CD14-positive monocyte (primary cell): ENCODE data around the gene IMPG2. TPM values are rescaled to one million over a fixed set of nuclear protein-coding genes. Genes with fewer than 3 reads are reported as not detected.

Experiments used
- DNase-seq, 3 donors: peaks; one replicate each; pipeline ENCODE4 v3.0.0-alpha.2; 2011 to 2022
- H2AFZ ChIP-seq: 2 replicates; pipeline ENCODE4 v1.6.0; 2012; ENCODE audit warnings: mild to moderate bottlenecking, low read depth, low read length, inconsistent platforms; ENCODE audit not compliant: insufficient read depth, poor library complexity, severe bottlenecking
- H3K27ac ChIP-seq, 2 donors: 1 replicate in 1 of 2; 2 replicates in 1 of 2; pipeline ENCODE4 v1.5.1; 2012 to 2013; ENCODE audit warnings: low read length in 2 of 2, control low read depth in 1 of 2, inconsistent platforms in 1 of 2, low read depth in 1 of 2, mild to moderate bottlenecking in 1 of 2
- H3K27me3 ChIP-seq, 2 donors: one replicate each; pipeline versions ENCODE4 v1.6.0 to v1.6.1; 2011 to 2013; ENCODE audit warnings: low read length in 2 of 2; ENCODE audit not compliant: control insufficient read depth in 2 of 2, insufficient read depth in 2 of 2
- H3K36me3 ChIP-seq, 2 donors: replicated peaks in 1 of 2; 1 replicate in 1 of 2; 2 replicates in 1 of 2; pipeline versions ENCODE4 v1.5.1 to v1.6.1; 2012 to 2013; ENCODE audit warnings: low read length in 2 of 2, control low read depth in 1 of 2, inconsistent platforms in 1 of 2, mild to moderate bottlenecking in 1 of 2; ENCODE audit not compliant: insufficient read depth in 2 of 2, control insufficient read depth in 1 of 2
- H3K4me1 ChIP-seq, 2 donors: 1 replicate in 1 of 2; 2 replicates in 1 of 2; pipeline versions ENCODE4 v1.5.1 to v1.6.1; 2012 to 2013; ENCODE audit warnings: low read length in 2 of 2, control low read depth in 1 of 2, inconsistent platforms in 1 of 2, mild to moderate bottlenecking in 1 of 2, moderate library complexity in 1 of 2; ENCODE audit not compliant: insufficient read depth in 2 of 2, control insufficient read depth in 1 of 2
- H3K4me2 ChIP-seq: replicated peaks from 2 replicates; pipeline ENCODE3; 2012; ENCODE audit warnings: low read length, moderate library complexity, mild to moderate bottlenecking; ENCODE audit not compliant: poor library complexity, severe bottlenecking; ENCODE audit errors: extremely low read depth
- H3K4me3 ChIP-seq, 3 experiments: fragments of 200-600 bp in 1 of 3; sonication (generic) in 1 of 3; replicated peaks in 1 of 3; 1 replicate in 2 of 3; 2 replicates in 1 of 3; pipeline ENCODE4 v1.5.1; 2011 to 2013; ENCODE audit warnings: low read length in 3 of 3, mild to moderate bottlenecking in 3 of 3, control low read depth in 2 of 3, low read depth in 2 of 3, inconsistent platforms in 1 of 3, moderate library complexity in 1 of 3
- H3K79me2 ChIP-seq: 2 replicates; pipeline ENCODE4 v1.6.0; 2012; ENCODE audit warnings: mild to moderate bottlenecking, control low read depth, inconsistent platforms, low read length, moderate library complexity; ENCODE audit not compliant: insufficient read depth
- H3K9ac ChIP-seq: 2 replicates; pipeline ENCODE4 v1.6.0; 2017; ENCODE audit warnings: low read length, mild to moderate bottlenecking; ENCODE audit not compliant: insufficient read depth, poor library complexity, severe bottlenecking
- H3K9me3 ChIP-seq, 2 donors: replicated peaks in 1 of 2; 1 replicate in 1 of 2; 2 replicates in 1 of 2; pipeline versions ENCODE4 v1.5.1 to v1.6.1; 2012 to 2013; ENCODE audit warnings: low read length in 2 of 2, control low read depth in 1 of 2; ENCODE audit not compliant: control insufficient read depth in 1 of 2, insufficient read depth in 1 of 2
- H4K20me1 ChIP-seq: 2 replicates; pipeline ENCODE4 v1.6.0; 2012; ENCODE audit warnings: mild to moderate bottlenecking, low read length, control low read depth, moderate library complexity; ENCODE audit not compliant: insufficient read depth
- H3K27ac Mint-ChIP-seq, 7 donors: one replicate each; pipeline ENCODE4 v1.8.0; 2020; ENCODE audit warnings: mild to moderate bottlenecking in 7 of 7, mixed read lengths in 7 of 7, moderate library complexity in 6 of 7, inconsistent platforms in 2 of 7
- H3K27me3 Mint-ChIP-seq, 3 donors: one replicate each; pipeline ENCODE4 v1.8.0; 2021 to 2022; ENCODE audit warnings: low read depth in 3 of 3, mild to moderate bottlenecking in 3 of 3, mixed read lengths in 3 of 3, moderate library complexity in 3 of 3, inconsistent platforms in 1 of 3
- H3K36me3 Mint-ChIP-seq, 2 donors: one replicate each; pipeline ENCODE4 v1.8.0; 2020; ENCODE audit warnings: mixed read lengths in 2 of 2, inconsistent platforms in 1 of 2, mild to moderate bottlenecking in 1 of 2
- H3K4me1 Mint-ChIP-seq: one replicate; pipeline ENCODE4 v1.8.0; 2020; ENCODE audit warnings: mild to moderate bottlenecking, mixed read lengths
- H3K4me3 Mint-ChIP-seq, 2 donors: one replicate each; pipeline ENCODE4 v1.8.0; 2020; ENCODE audit warnings: mild to moderate bottlenecking in 2 of 2, mixed read lengths in 2 of 2, moderate library complexity in 1 of 2
- H3K9me3 Mint-ChIP-seq, 7 donors: one replicate each; pipeline ENCODE4 v1.8.0; 2020 to 2022; ENCODE audit warnings: mixed read lengths in 7 of 7, mild to moderate bottlenecking in 6 of 7, moderate library complexity in 6 of 7, inconsistent platforms in 2 of 7
- CTCF ChIP-seq: fragments of 200-600 bp; IDR thresholded peaks from one replicate; pipeline ENCODE4 v1.8.0; 2022; ENCODE audit warnings: antibody characterized with exemption, mild to moderate bottlenecking
- WGBS: methylation state at CpG from one replicate; pipeline ENCODE4 v1.1.5; 2013; ENCODE audit warnings: missing lambda C conversion rate; ENCODE audit not compliant: insufficient coverage; 5-methylcytosine and 5-hydroxymethylcytosine counted together
- intact Hi-C, 2 donors: fragments of 100-400 bp; cut with micrococcal nuclease; formaldehyde crosslinking; loops; one replicate each; pipeline versions ENCODE4 v1.15.0 to v1.15.1; 2023
- polyA plus RNA-seq, 3 donors: library from polyadenylated mRNA; depleted of rRNA in 1 of 3; unstranded in 2 of 3; stranded (reverse) in 1 of 3; fragments of 300-500 nt in 2 of 3; fragments of >200 nt in 1 of 3; fragmentation: Illumina TruSeq in 2 of 3; gene quantifications; 1 replicate in 2 of 3; 2 replicates in 1 of 3; pipeline ENCODE4 v1.2.3, GENCODE V29; 2012 to 2021

Gene IMPG2
- polyA plus RNA-seq, 3 donors = 0.04 to 0.15 TPM; not detected in 1

DNA sequence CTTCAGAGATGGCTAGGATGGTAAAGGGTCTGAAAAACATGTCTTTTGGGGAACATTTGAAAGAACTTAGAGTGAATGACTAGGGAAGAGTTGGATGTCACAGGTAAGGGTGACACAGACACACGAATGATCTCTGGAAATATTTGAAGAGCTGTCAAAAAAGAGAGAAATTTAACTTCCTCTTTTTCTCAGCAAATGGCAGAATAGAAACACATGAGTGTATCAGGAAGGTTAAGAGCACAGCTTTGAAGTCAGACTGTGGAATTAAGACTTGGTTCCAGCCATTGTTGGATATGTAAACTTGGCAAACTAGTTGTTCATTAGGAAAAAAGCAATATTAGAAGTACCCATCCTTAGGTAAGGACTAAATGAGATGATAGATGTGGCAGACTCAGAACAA is 117.7 kb downstream of the IMPG2 start:
- no peak for TF ChIP-seq CTCF
- Mint-ChIP-seq H3K27me3 (no peaks in the 10 kb centered on the region), H3K4me3 (no peak overlapping the region), H3K4me1 (peaks cover 2% of the 10 kb centered on the region), H3K9me3 (peaks cover 0 to 1% (median 0%) of the 10 kb centered on the region in 7 donors), H3K27ac (no peak overlapping the region), H3K36me3 (no peaks in the 10 kb centered on the region)
- Histone ChIP-seq H3K4me3 (no peak overlapping the region), H3K36me3 (no peaks in the 10 kb centered on the region), H3K9ac (no peak overlapping the region), H3K9me3 (no peaks in the 10 kb centered on the region), H3K27ac (no peak overlapping the region), H3K27me3 (no peaks in the 10 kb centered on the region), H4K20me1 (no peaks in the 10 kb centered on the region), H2AFZ (peak overlapping the region; percentile 60), H3K79me2 (no peaks in the 10 kb centered on the region), H3K4me1 (no peaks in the 10 kb centered on the region), H3K4me2 (no peak overlapping the region)
- DNase-seq = no peak
- no CpG with 5 or more reads among the region's 1 CpG for WGBS
- intact Hi-C loops = no loop called here

DNA sequence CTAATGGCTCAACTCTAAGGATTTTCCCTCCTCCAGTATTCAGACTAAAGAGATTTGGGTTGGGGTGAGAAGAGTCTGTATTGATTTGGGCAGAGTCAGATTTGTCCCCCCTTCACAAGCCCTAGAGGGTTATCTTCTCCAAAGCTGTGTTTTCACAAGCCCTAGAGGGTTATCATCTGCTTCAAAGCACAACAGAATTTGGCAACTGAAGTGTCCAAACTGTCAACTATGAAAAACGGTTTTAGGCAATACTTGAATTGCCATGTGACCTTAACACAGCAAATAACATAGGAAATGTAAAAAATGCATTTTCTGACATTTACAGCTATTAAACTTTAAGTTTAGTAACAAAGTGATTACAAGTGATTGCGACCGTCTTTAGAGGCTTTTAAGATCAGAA is 119.9 kb downstream of the IMPG2 start:
- no peak overlapping the region for H3K27ac ChIP-seq
- Mint-ChIP-seq H3K27me3 (no peaks in the 10 kb centered on the region), H3K9me3 (peaks cover 0 to 1% (median 0%) of the 10 kb centered on the region in 7 donors), H3K4me3 (no peak overlapping the region), H3K4me1 (peaks cover 2% of the 10 kb centered on the region), H3K36me3 (no peaks in the 10 kb centered on the region), H3K27ac (no peak overlapping the region)
- H3K9ac ChIP-seq = no peak overlapping the region
- no peaks in the 10 kb centered on the region for H3K9me3 ChIP-seq
- no peaks in the 10 kb centered on the region for H3K27me3 ChIP-seq
- H4K20me1 ChIP-seq = no peaks in the 10 kb centered on the region
- intact Hi-C loops = no loop called here
- no peaks in the 10 kb centered on the region for H3K36me3 ChIP-seq
- H3K4me3 ChIP-seq = no peak overlapping the region
- no peak overlapping the region for H2AFZ ChIP-seq
- no peaks in the 10 kb centered on the region for H3K79me2 ChIP-seq
- no CpG with 5 or more reads among the region's 3 CpGs for WGBS
- no peak for DNase-seq
- no peak overlapping the region for H3K4me2 ChIP-seq
- no peaks in the 10 kb centered on the region for H3K4me1 ChIP-seq
- no peak for TF ChIP-seq CTCF
